IMR-90 (cell line): ENCODE measurements around the gene NSUN4. TPM values are rescaled to one million over a fixed set of nuclear protein-coding genes. Genes with fewer than 3 reads are reported as not detected.
A peak's percentile ranks its signal among the peaks of the same experiment; 100 is the strongest.

ENCODE experiments used
- ATAC-seq: fragments of 200-7000 bp; cut with Tn5 transposase; 2 replicates; pipeline ENCODE4 v1.9.1; 2020; ENCODE audit warnings: low read depth, mild to moderate bottlenecking, moderate library complexity
- BruUV-seq: library from RNA; stranded (reverse); fragments of 400-500 nt; replicated peaks from 2 replicates; lab custom pipeline; 2021; lab: Mats Ljungman, UMichigan
- CTCF ChIA-PET: fragments of 300-600 bp; formaldehyde crosslinking; extraction: SDS; loops from one replicate; lab custom pipeline; 2021; ENCODE audit warnings: antibody characterized with exemption; lab: Yijun Ruan, JAX
- POLR2A ChIA-PET: fragments of 300-600 bp; sonication (Branson Sonifier 250); formaldehyde crosslinking; loops from one replicate; lab custom pipeline; 2022; ENCODE audit warnings: antibody characterized with exemption; ENCODE audit not compliant: unreplicated experiment; lab: Charles Lee
- DNase-seq: peaks from one replicate; pipeline ENCODE4 v3.0.0; 2013
- H2AFZ ChIP-seq: replicated peaks from 2 replicates; pipeline ENCODE3; 2013; ENCODE audit warnings: low read length, mild to moderate bottlenecking; ENCODE audit not compliant: poor library complexity
- H2AK5ac ChIP-seq: 2 replicates; pipeline ENCODE4 v1.6.1; 2013; ENCODE audit warnings: low read depth, low read length, inconsistent platforms
- H2AK9ac ChIP-seq: replicated peaks from 2 replicates; pipeline ENCODE3; 2013; ENCODE audit warnings: mild to moderate bottlenecking, low read depth, low read length, moderate library complexity; ENCODE audit not compliant: poor library complexity
- H2BK120ac ChIP-seq: 2 replicates; pipeline ENCODE4 v1.6.1; 2013; ENCODE audit warnings: low read depth, low read length, inconsistent platforms
- H2BK15ac ChIP-seq: 3 replicates; pipeline ENCODE4 v1.6.1; 2013; ENCODE audit warnings: low read depth, low read length, inconsistent platforms
- H2BK20ac ChIP-seq: 2 replicates; pipeline ENCODE4 v1.6.1; 2013; ENCODE audit warnings: low read depth, mild to moderate bottlenecking, inconsistent platforms, low read length, moderate library complexity
- H2BK5ac ChIP-seq: 2 replicates; pipeline ENCODE4 v1.6.1; 2013; ENCODE audit warnings: mild to moderate bottlenecking, low read depth, low read length, inconsistent platforms; ENCODE audit not compliant: poor library complexity, severe bottlenecking
- H3K14ac ChIP-seq: replicated peaks from 2 replicates; pipeline ENCODE4 v1.6.1; 2013; ENCODE audit warnings: low read depth, low read length, inconsistent platforms
- H3K18ac ChIP-seq: 2 replicates; pipeline ENCODE4 v1.6.1; 2013; ENCODE audit warnings: low read depth, low read length, control low read depth
- H3K23ac ChIP-seq: 2 replicates; pipeline ENCODE4 v1.6.1; 2013; ENCODE audit warnings: low read depth, low read length, inconsistent platforms
- H3K27ac ChIP-seq: 2 replicates; pipeline ENCODE4 v1.5.1; 2013; ENCODE audit warnings: mild to moderate bottlenecking, control low read depth, low read length; ENCODE audit not compliant: insufficient read depth
- H3K27me3 ChIP-seq: 2 replicates; pipeline ENCODE4 v1.6.1; 2013; ENCODE audit warnings: low read length; ENCODE audit not compliant: control insufficient read depth, insufficient read depth
- H3K36me3 ChIP-seq: 2 replicates; pipeline ENCODE4 v1.6.1; 2013; ENCODE audit warnings: low read length, mixed read lengths; ENCODE audit not compliant: control insufficient read depth, insufficient read depth
- H3K4ac ChIP-seq: 2 replicates; pipeline ENCODE4 v1.6.1; 2013; ENCODE audit warnings: low read depth, low read length, inconsistent platforms
- H3K4me1 ChIP-seq: 2 replicates; pipeline ENCODE4 v1.6.1; 2013; ENCODE audit warnings: low read length, mixed read lengths; ENCODE audit not compliant: control insufficient read depth, insufficient read depth
- H3K4me2 ChIP-seq: 2 replicates; pipeline ENCODE4 v1.6.1; 2013; ENCODE audit warnings: low read depth, mild to moderate bottlenecking, control low read depth, low read length, moderate library complexity
- H3K4me3 ChIP-seq: 2 replicates; pipeline ENCODE4 v1.5.1; 2013; ENCODE audit warnings: low read depth, mild to moderate bottlenecking, control low read depth, low read length, moderate library complexity; ENCODE audit not compliant: insufficient read depth
- H3K56ac ChIP-seq: 2 replicates; pipeline ENCODE4 v1.6.1; 2013; ENCODE audit warnings: low read length, inconsistent platforms; ENCODE audit not compliant: insufficient read depth; ENCODE audit errors: extremely low read depth
- H3K79me1 ChIP-seq, 2 experiments: 2 replicates each; pipeline ENCODE4 v1.6.1; 2013; ENCODE audit warnings: low read length in 2 of 2, inconsistent platforms in 1 of 2, low read depth in 1 of 2
- H3K9ac ChIP-seq: 2 replicates; pipeline ENCODE4 v1.6.1; 2013; ENCODE audit warnings: low read depth, low read length, control low read depth
- H3K9me1 ChIP-seq: 2 replicates; pipeline ENCODE4 v1.6.1; 2013; ENCODE audit warnings: low read length, inconsistent platforms; ENCODE audit not compliant: insufficient read depth
- H3K9me3 ChIP-seq: 2 replicates; pipeline ENCODE4 v1.6.1; 2013; ENCODE audit warnings: low read length; ENCODE audit not compliant: control insufficient read depth, insufficient read depth
- H4K20me1 ChIP-seq: 2 replicates; pipeline ENCODE4 v1.6.1; 2013; ENCODE audit warnings: low read length, inconsistent platforms; ENCODE audit not compliant: insufficient read depth
- H4K5ac ChIP-seq: 2 replicates; pipeline ENCODE4 v1.6.1; 2013; ENCODE audit warnings: mild to moderate bottlenecking, low read depth, low read length, control low read depth
- H4K8ac ChIP-seq, 2 experiments: 2 replicates each; pipeline ENCODE4 v1.6.1; 2013; ENCODE audit warnings: low read depth in 2 of 2, low read length in 2 of 2, control low read depth in 1 of 2, inconsistent platforms in 1 of 2
- H4K91ac ChIP-seq: 2 replicates; pipeline ENCODE4 v1.6.1; 2013; ENCODE audit warnings: low read depth, low read length, inconsistent platforms; ENCODE audit not compliant: insufficient read depth
- BHLHE40 ChIP-seq: fragments of 150-350 bp; IDR thresholded peaks from 2 replicates; pipeline ENCODE4 v1.6.1; 2016; ENCODE audit warnings: mild to moderate bottlenecking, low read depth, low read length
- CEBPB ChIP-seq: IDR thresholded peaks from 2 replicates; pipeline ENCODE4 v1.6.1; 2012; ENCODE audit warnings: low read depth, low read length, improper control_type of control experiment
- CHD1 ChIP-seq: IDR thresholded peaks from 2 replicates; pipeline ENCODE4 v1.6.1; 2012; ENCODE audit warnings: low read depth, low read length, improper control_type of control experiment
- ELK1 ChIP-seq: fragments of 150-350 bp; IDR thresholded peaks from 2 replicates; pipeline ENCODE4 v1.6.1; 2016; ENCODE audit warnings: low read depth, mild to moderate bottlenecking, low read length, moderate library complexity, borderline replicate concordance
- FOS ChIP-seq: fragments of 150-350 bp; IDR thresholded peaks from 2 replicates; pipeline ENCODE4 v1.6.1; 2016; ENCODE audit warnings: low read depth, low read length
- MAFK ChIP-seq: IDR thresholded peaks from 2 replicates; pipeline ENCODE4 v1.6.1; 2012; ENCODE audit warnings: low read depth, low read length, improper control_type of control experiment
- MXI1 ChIP-seq: IDR thresholded peaks from 2 replicates; pipeline ENCODE4 v1.6.1; 2012; ENCODE audit warnings: low read depth, mild to moderate bottlenecking, low read length, moderate library complexity, borderline replicate concordance
- NFE2L2 ChIP-seq: fragments of 150-350 bp; IDR thresholded peaks from 2 replicates; pipeline ENCODE4 v1.6.1; 2016; ENCODE audit warnings: low read depth, mild to moderate bottlenecking, low read length
- POLR2A ChIP-seq: IDR thresholded peaks from 2 replicates; pipeline ENCODE4 v1.6.1; 2012; ENCODE audit warnings: mild to moderate bottlenecking, low read depth, low read length
- RCOR1 ChIP-seq: IDR thresholded peaks from 2 replicates; pipeline ENCODE4 v1.6.1; 2012; ENCODE audit warnings: mild to moderate bottlenecking, low read length, improper control_type of control experiment; ENCODE audit not compliant: insufficient replicate concordance
- RFX5 ChIP-seq: IDR thresholded peaks from 2 replicates; pipeline ENCODE4 v1.8.0; 2012; ENCODE audit warnings: low read depth, mild to moderate bottlenecking, low read length, moderate library complexity
- WGBS, 2 experiments: methylation state at CpG; one replicate each; pipeline versions ENCODE4 v1.1.5 to v1.1.7; 2013; ENCODE audit warnings: missing lambda C conversion rate in 2 of 2; ENCODE audit not compliant: insufficient read length in 1 of 2; ENCODE audit errors: extremely low coverage in 2 of 2; 5-methylcytosine and 5-hydroxymethylcytosine counted together
- dilution Hi-C: fragments of 300-500 bp; cut with HindIII; formaldehyde crosslinking; loops from one replicate; pipeline ENCODE4 v1.14.3; 2018; ENCODE audit warnings: low sequenced_read_pairs; ENCODE audit not compliant: unreplicated experiment
- in situ Hi-C: fragments of 300-500 bp; cut with MboI; formaldehyde crosslinking; loops from 3 replicates; pipeline ENCODE4 v1.14.3; 2019; ENCODE audit warnings: low sequenced_read_pairs, inconsistent platforms, mixed read lengths
- intact Hi-C: fragments of 100-400 bp; cut with micrococcal nuclease; formaldehyde crosslinking; loops from 2 replicates; pipeline ENCODE4 v1.10.0; 2022
- polyA plus RNA-seq, 3 experiments: library from polyadenylated mRNA; depleted of rRNA; stranded (reverse); fragments of >200 nt; gene quantifications; 2 replicates each; pipeline ENCODE4 v1.2.3, GENCODE V29; 2012; ENCODE audit warnings: low replicate concordance in 1 of 3
- total RNA-seq: library from RNA; depleted of rRNA; stranded (reverse); fragments of >200 nt; gene quantifications from 2 replicates; pipeline ENCODE4 v1.2.3, GENCODE V29; 2012
- TF ChIP-seq, protein P1 (sequence below): fragments of 150-350 bp; IDR thresholded peaks from 2 replicates; pipeline ENCODE4 v1.6.1; 2017; ENCODE audit warnings: mild to moderate bottlenecking, antibody characterized with exemption, low read length, low read depth
- TF ChIP-seq, protein P2 (sequence below): conservative IDR thresholded peaks from 2 replicates; pipeline ENCODE4 v1.5.1; 2012; ENCODE audit warnings: mild to moderate bottlenecking, low read depth, low read length, improper control_type of control experiment

NSUN4 gene
- total and polyA plus RNA-seq, 2 of the 4 experiments (the other 2 are of a cell fraction) = 10.9 to 13.0 TPM

- 52% methylated on average over 25 of the region's 31 CpGs; no CpG with 5 or more reads in 1 of the 2 experiments for WGBS, 2 experiments
- Histone ChIP-seq H3K27ac (peak overlapping the region; percentile 74), H2BK5ac (peak overlapping the region; percentile 38), H2BK15ac (no peak overlapping the region), H4K20me1 (no peaks in the 10 kb centered on the region), H3K9ac (peak overlapping the region; percentile 69), H3K18ac (no peak overlapping the region; the same call in 1 of the 2 replicates), H3K4me1 (peaks cover 4% of the 10 kb centered on the region), H2BK120ac (no peak overlapping the region), H3K14ac (peak overlapping the region; percentile 93), H3K27me3 (no peaks in the 10 kb centered on the region), H3K56ac (no peak overlapping the region; the same call in 1 of the 2 replicates), H2BK20ac (no peak overlapping the region), H2AFZ (peak overlapping the region; percentile 94), H3K79me1 (peaks cover 10 to 40% of the 10 kb centered on the region in 2 experiments), H3K9me3 (no peaks in the 10 kb centered on the region), H3K9me1 (peaks cover 7% of the 10 kb centered on the region; the same call in 1 of the 2 replicates), H3K23ac (peak overlapping the region; percentile 88), H2AK9ac (peak overlapping the region; percentile 83), H4K8ac (peak overlapping the region; percentile 45 to 92; a peak in 3 of 4 replicates), H4K5ac (peak overlapping the region; percentile 27; the same call in 1 of the 2 replicates), H3K4me3 (peak overlapping the region; percentile 72), H2AK5ac (peak overlapping the region; percentile 74), H3K36me3 (peaks cover 12% of the 10 kb centered on the region), H4K91ac (peak overlapping the region; percentile 45; the same call in 1 of the 2 replicates), H3K4me2 (peak overlapping the region; percentile 88), H3K4ac (peak overlapping the region; percentile 89)
- POLR2A ChIA-PET = no interaction called here
- in situ Hi-C loops (no loop called here), dilution Hi-C loops (no loop called here), intact Hi-C loops (loop anchor here (2.0 kb wide), 1 partner anchor 37 kb away; no protein-coding TSS in a partner anchor)
- ATAC-seq = no peak
- CTCF ChIA-PET = interaction anchor here (0.6 to 1.3 kb wide), 3 partner anchors 9 to 449 kb away, joined by 3 to 4 read pairs (median 4); no protein-coding TSS in a partner anchor
- BruUV-seq = no TSS peak
- no peak for DNase-seq
- no peak for TF ChIP-seq POLR2A
- no peak for TF ChIP-seq FOS
- TF ChIP-seq RFX5 = no peak
- TF ChIP-seq NFE2L2 = no peak
- no peak for TF ChIP-seq RCOR1
- TF ChIP-seq MAFK = no peak
- TF ChIP-seq, protein P1, sequence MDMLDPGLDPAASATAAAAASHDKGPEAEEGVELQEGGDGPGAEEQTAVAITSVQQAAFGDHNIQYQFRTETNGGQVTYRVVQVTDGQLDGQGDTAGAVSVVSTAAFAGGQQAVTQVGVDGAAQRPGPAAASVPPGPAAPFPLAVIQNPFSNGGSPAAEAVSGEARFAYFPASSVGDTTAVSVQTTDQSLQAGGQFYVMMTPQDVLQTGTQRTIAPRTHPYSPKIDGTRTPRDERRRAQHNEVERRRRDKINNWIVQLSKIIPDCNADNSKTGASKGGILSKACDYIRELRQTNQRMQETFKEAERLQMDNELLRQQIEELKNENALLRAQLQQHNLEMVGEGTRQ = no peak
- TF ChIP-seq, protein P2, sequence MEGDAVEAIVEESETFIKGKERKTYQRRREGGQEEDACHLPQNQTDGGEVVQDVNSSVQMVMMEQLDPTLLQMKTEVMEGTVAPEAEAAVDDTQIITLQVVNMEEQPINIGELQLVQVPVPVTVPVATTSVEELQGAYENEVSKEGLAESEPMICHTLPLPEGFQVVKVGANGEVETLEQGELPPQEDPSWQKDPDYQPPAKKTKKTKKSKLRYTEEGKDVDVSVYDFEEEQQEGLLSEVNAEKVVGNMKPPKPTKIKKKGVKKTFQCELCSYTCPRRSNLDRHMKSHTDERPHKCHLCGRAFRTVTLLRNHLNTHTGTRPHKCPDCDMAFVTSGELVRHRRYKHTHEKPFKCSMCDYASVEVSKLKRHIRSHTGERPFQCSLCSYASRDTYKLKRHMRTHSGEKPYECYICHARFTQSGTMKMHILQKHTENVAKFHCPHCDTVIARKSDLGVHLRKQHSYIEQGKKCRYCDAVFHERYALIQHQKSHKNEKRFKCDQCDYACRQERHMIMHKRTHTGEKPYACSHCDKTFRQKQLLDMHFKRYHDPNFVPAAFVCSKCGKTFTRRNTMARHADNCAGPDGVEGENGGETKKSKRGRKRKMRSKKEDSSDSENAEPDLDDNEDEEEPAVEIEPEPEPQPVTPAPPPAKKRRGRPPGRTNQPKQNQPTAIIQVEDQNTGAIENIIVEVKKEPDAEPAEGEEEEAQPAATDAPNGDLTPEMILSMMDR = no peak
- no peak for TF ChIP-seq MXI1
- no peak for TF ChIP-seq CEBPB
- no peak for TF ChIP-seq BHLHE40
- TF ChIP-seq CHD1 = no peak
- TF ChIP-seq ELK1 = no peak
Observed at GRCh38 chr1:46341222-46342083, 846 bp downstream of the NSUN4 start.
